Spleen (tissue), 7 donors: ENCODE results near the gene TEX101.

Experiments
- POLR2AphosphoS5 ChIP-seq, 3 donors: sonication (generic); formaldehyde crosslinking; IDR thresholded peaks; one replicate each; pipeline ENCODE4 v1.5.1; 2017; ENCODE audit warnings: antibody characterized with exemption in 3 of 3
- TF ChIP-seq, protein P1 (sequence below), 11 experiments: fragments of 200-600 bp in 7 of 11; fragments of 450-650 bp in 4 of 11; sonication (generic) in 4 of 11; IDR thresholded peaks in 8 of 11; conservative IDR thresholded peaks in 3 of 11; 1 replicate in 7 of 11; 2 replicates in 4 of 11; pipeline versions ENCODE4 v1.4.0 to v1.8.0; 2016 to 2021; ENCODE audit warnings: antibody characterized with exemption in 11 of 11, inconsistent platforms in 4 of 11, mild to moderate bottlenecking in 1 of 11
- donor health status: DM: no; HTN: no; CAD: no; lungs with moderate emphysema.
- donor health status: DM: no; HTN: no; CAD: no.
- donor health status: DM: no; HTN: no; CAD: no.

DNA sequence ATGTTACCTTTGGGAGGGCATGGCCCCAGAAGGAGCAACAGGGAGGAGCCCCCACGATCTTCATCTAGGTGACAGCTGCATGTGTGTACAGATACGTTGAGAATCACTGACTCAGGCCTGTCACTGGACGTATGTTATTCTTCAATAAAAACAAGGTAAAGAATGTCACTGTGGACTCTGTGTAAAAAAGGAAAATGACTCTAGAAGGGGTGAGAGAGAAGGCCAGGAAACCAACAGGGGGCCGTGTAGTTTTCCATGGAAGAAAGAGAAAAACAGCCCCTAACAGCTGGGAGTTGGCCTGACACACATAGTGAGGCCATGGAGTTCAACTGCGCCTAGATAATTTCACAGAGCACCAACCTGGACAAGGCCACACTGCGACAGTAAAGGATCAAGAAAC lies 52.6 kb downstream of the TEX101 start:
- TF ChIP-seq POLR2AphosphoS5 (IDR thresholded peaks at IDR 0.05), result no peak
- TF ChIP-seq, protein P1, sequence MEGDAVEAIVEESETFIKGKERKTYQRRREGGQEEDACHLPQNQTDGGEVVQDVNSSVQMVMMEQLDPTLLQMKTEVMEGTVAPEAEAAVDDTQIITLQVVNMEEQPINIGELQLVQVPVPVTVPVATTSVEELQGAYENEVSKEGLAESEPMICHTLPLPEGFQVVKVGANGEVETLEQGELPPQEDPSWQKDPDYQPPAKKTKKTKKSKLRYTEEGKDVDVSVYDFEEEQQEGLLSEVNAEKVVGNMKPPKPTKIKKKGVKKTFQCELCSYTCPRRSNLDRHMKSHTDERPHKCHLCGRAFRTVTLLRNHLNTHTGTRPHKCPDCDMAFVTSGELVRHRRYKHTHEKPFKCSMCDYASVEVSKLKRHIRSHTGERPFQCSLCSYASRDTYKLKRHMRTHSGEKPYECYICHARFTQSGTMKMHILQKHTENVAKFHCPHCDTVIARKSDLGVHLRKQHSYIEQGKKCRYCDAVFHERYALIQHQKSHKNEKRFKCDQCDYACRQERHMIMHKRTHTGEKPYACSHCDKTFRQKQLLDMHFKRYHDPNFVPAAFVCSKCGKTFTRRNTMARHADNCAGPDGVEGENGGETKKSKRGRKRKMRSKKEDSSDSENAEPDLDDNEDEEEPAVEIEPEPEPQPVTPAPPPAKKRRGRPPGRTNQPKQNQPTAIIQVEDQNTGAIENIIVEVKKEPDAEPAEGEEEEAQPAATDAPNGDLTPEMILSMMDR (IDR thresholded peaks at IDR 0.05 in 8 of 11, conservative IDR thresholded peaks at IDR 0.05 in 3 of 11), result no peak
